Adrenal gland (tissue), 12 donors: ENCODE results near the gene SLC38A11. TPM values are rescaled to one million over a fixed set of nuclear protein-coding genes. Genes with fewer than 3 reads are reported as not detected.

ENCODE experiments used
- DNase-seq, 7 donors: peaks; one replicate each; pipeline ENCODE4 v3.0.0-alpha.2; 2019 to 2020
- H3K27ac ChIP-seq, 5 donors: fragments of 200-600 bp; sonication (generic) in 4 of 5; 1 replicate in 3 of 5; 2 replicates in 2 of 5; pipeline versions ENCODE4 v1.5.1 to v1.8.0; 2016 to 2020; ENCODE audit warnings: mild to moderate bottlenecking in 1 of 5
- H3K27me3 ChIP-seq: fragments of 200-600 bp; 2 replicates; pipeline ENCODE4 v1.8.0; 2021
- H3K36me3 ChIP-seq, 2 donors: fragments of 200-600 bp; replicated peaks in 1 of 2; 1 replicate in 1 of 2; 2 replicates in 1 of 2; pipeline versions ENCODE4 v1.5.1 to v1.8.0; 2018 to 2022
- H3K4me1 ChIP-seq, 2 donors: fragments of 200-600 bp; replicated peaks in 1 of 2; 1 replicate in 1 of 2; 2 replicates in 1 of 2; pipeline versions ENCODE4 v1.5.1 to v1.8.0; 2018 to 2021
- H3K4me3 ChIP-seq, 4 donors: fragments of 200-600 bp; sonication (generic) in 3 of 4; one replicate each; pipeline ENCODE4 v1.5.1; 2016 to 2018
- H3K9me3 ChIP-seq, 3 donors: fragments of 200-600 bp; sonication (generic) in 1 of 3; replicated peaks in 1 of 3; 1 replicate in 2 of 3; 2 replicates in 1 of 3; pipeline versions ENCODE4 v1.5.1 to v1.8.0; 2016 to 2021
- POLR2A ChIP-seq, 2 donors: fragments of 450-650 bp; IDR thresholded peaks; one replicate each; pipeline ENCODE4 v1.6.1; 2017; ENCODE audit warnings: antibody characterized with exemption in 2 of 2, mild to moderate bottlenecking in 2 of 2, moderate library complexity in 1 of 2
- WGBS, 4 donors: extraction: QIAGEN DNeasy Blood & Tissue Kit in 2 of 4; methylation state at CpG; one replicate each; pipeline versions ENCODE4 v1.1.5 to v1.1.7; 2013 to 2017; 5-methylcytosine and 5-hydroxymethylcytosine counted together
- intact Hi-C, 2 donors: fragments of 100-400 bp; cut with DNase I; formaldehyde crosslinking; loops; one replicate each; pipeline versions ENCODE4 v1.14.1 to v1.15.0; 2022 to 2023
- polyA plus RNA-seq, 3 donors: library from polyadenylated mRNA; stranded (reverse); fragments of 200-250 nt in 2 of 3; fragments of 350-450 nt in 1 of 3; fragmentation: Illumina TruSeq in 1 of 3; extraction: RNeasy Lipid Tissue Mini Kit (QIAGEN cat#74804) in 1 of 3; gene quantifications; one replicate each; pipeline ENCODE4 v1.2.3, GENCODE V29; 2013 to 2014
- small RNA-seq, 2 donors: library from RNA; depleted of rRNA; stranded (forward); fragments of <200 nt; gene quantifications; one replicate each; pipeline ENCODE3, GENCODE V24; 2016
- total RNA-seq, 9 donors: library from RNA; depleted of rRNA in 4 of 9; stranded (reverse); fragments of >200 nt in 4 of 9; fragments of 120-200 nt in 1 of 9; fragmentation: NEBNext Ultra II Directional in 1 of 9; extraction: Animal tissue kit (Norgen Biotek cat#: 25700) in 1 of 9; gene quantifications; one replicate each; pipeline versions ENCODE4 v1.1.0 to v1.2.4, GENCODE V29; 2013 to 2023
- TF ChIP-seq, protein P1 (sequence below), 6 experiments: fragments of 450-650 bp in 4 of 6; fragments of 200-600 bp in 2 of 6; sonication (generic) in 1 of 6; IDR thresholded peaks; 1 replicate in 5 of 6; 2 replicates in 1 of 6; pipeline versions ENCODE4 v1.5.1 to v1.8.0; 2016 to 2021; ENCODE audit warnings: antibody characterized with exemption in 6 of 6, mild to moderate bottlenecking in 2 of 6, moderate library complexity in 1 of 6
- donor health status: healthy with polysubstance abuse.
- donor health status: Bipolar disorder and iron deficiency.
- donor health status: DM: yes; HTN: yes; CAD: no.
- donor health status: DM: no; HTN: no; CAD: no.
- donor health status: DM: no; HTN: no; CAD: no.
- donor health status: DM: yes; HTN: yes; CAD: no.

SLC38A11 gene
- total and polyA plus RNA-seq, 12 donors: 0.39 to 36.9 (median 2.0) TPM; not detected in 2

DNA sequence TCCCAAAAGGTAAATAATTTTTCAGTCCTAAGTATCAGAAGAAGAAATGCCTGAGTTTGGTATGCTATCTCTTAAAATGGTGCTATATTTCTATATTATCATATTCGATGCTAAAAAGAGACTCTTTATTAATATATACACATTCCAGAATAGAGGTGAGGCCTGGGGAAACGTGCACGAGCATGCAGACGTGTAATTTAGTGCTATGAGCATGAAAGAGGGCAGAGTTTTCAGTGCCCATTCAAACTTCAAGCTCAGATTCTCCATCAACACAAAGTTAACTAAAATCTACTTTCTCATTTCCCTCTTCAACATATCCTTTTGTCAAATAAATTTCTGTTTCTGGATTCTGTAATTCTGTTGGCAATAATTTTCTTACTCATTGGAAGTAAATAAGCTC lies 108.0 kb downstream of the SLC38A11 start:
- Histone ChIP-seq H3K27ac (no peak overlapping the region), H3K36me3 (no peaks in the 10 kb centered on the region)

DNA sequence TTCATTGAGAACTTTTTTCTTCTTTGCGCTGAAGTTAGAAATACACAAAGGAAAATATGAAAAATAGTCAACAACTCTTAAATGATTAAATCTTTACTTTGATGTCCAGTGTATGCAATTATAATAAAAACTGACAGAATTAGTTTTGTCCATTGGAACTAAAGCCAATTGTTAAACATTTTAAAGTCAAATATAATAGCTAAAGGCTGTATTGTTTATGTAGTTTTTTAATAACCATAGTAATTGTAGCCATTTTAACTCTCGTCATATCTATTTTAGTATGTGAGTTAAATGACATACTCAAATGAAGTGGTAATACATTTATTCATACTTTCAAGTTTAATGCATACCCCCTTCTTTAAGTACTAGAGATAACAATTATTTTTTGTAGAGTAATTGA lies 109.0 kb downstream of the SLC38A11 start:
- TF ChIP-seq, protein P1, sequence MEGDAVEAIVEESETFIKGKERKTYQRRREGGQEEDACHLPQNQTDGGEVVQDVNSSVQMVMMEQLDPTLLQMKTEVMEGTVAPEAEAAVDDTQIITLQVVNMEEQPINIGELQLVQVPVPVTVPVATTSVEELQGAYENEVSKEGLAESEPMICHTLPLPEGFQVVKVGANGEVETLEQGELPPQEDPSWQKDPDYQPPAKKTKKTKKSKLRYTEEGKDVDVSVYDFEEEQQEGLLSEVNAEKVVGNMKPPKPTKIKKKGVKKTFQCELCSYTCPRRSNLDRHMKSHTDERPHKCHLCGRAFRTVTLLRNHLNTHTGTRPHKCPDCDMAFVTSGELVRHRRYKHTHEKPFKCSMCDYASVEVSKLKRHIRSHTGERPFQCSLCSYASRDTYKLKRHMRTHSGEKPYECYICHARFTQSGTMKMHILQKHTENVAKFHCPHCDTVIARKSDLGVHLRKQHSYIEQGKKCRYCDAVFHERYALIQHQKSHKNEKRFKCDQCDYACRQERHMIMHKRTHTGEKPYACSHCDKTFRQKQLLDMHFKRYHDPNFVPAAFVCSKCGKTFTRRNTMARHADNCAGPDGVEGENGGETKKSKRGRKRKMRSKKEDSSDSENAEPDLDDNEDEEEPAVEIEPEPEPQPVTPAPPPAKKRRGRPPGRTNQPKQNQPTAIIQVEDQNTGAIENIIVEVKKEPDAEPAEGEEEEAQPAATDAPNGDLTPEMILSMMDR (IDR thresholded peaks at IDR 0.05): no peak
- no peak for TF ChIP-seq POLR2A (IDR thresholded peaks at IDR 0.05)

More for the DNA sequence above, 108.0 kb downstream of the SLC38A11 start:
- no peak overlapping the region for H3K4me3 ChIP-seq
- intact Hi-C loops: loop anchor here in 1 of 2 donors (10.0 kb wide), 2 partner anchors 68 to 112 kb away; no protein-coding TSS in a partner anchor
- H3K4me1 ChIP-seq: peaks cover 8 to 21% of the 10 kb centered on the region in 2 donors
- H3K9me3 ChIP-seq: no peaks in the 10 kb centered on the region
- H3K27me3 ChIP-seq: no peaks in the 10 kb centered on the region
- TF ChIP-seq POLR2A (IDR thresholded peaks at IDR 0.05): no peak
- TF ChIP-seq, protein P1 (IDR thresholded peaks at IDR 0.05): no peak
- WGBS, 4 donors: 91 to 95% (median 93%) methylated on average over 4 of the region's 4 CpGs
- no peak for DNase-seq

More for the DNA sequence above, 109.0 kb downstream of the SLC38A11 start:
- Histone ChIP-seq H3K4me1 (peaks cover 10 to 24% of the 10 kb centered on the region in 2 donors), H3K36me3 (no peaks in the 10 kb centered on the region), H3K9me3 (no peaks in the 10 kb centered on the region), H3K27me3 (no peaks in the 10 kb centered on the region), H3K4me3 (no peak overlapping the region), H3K27ac (no peak overlapping the region)
- intact Hi-C loops: loop anchor here in 1 of 2 donors (10.0 kb wide), 2 partner anchors 69 to 111 kb away; no protein-coding TSS in a partner anchor
- DNase-seq: no peak
- WGBS, 4 donors: 68 to 97% (median 96%) methylated on average over 2 of the region's 2 CpGs

Small RNA genes within 50 kb of the gene (small RNA-seq; reads per million reads assigned to genes)
- gene RNA5SP110 (0 reads per million in 2 donors), gene RNA5SP111 (0.08 to 0.24 reads per million in 2 donors)

Other genes starting within 250 kb of the SLC38A11 start
- 100 to 1,000 TPM in 8 of 9 donors, 10 to 100 TPM in 1; 50.1 to 365 (median 233) TPM for gene COBLL1, start 113.7 kb downstream of the SLC38A11 start, total RNA-seq
- gene COBLL1, start 113.7 kb downstream of the SLC38A11 start, polyA plus RNA-seq: 100 to 1,000 TPM in 1 of 3 donors, 10 to 100 TPM in 2; 25.8 to 212 (median 26.1) TPM
- gene SCN3A, start 248.5 kb upstream of the SLC38A11 start, total RNA-seq: 1 to 10 TPM in 4 of 9 donors, under 1 TPM in 5; 0.17 to 4.7 (median 0.66) TPM
- 1 to 10 TPM in 2 of 3 donors, under 1 TPM in 1; 0.47 to 2.5 (median 1.1) TPM for gene SCN3A, start 248.5 kb upstream of the SLC38A11 start, polyA plus RNA-seq